GM21786 (cell line): ENCODE data around the gene FAM237B.

Source experiments
- ATAC-seq: cut with Tn5 transposase; IDR thresholded peaks from one replicate; pipeline ENCODE4 v1.9.1; 2021; ENCODE audit not compliant: unreplicated experiment

Gene FAM237B

DNA sequence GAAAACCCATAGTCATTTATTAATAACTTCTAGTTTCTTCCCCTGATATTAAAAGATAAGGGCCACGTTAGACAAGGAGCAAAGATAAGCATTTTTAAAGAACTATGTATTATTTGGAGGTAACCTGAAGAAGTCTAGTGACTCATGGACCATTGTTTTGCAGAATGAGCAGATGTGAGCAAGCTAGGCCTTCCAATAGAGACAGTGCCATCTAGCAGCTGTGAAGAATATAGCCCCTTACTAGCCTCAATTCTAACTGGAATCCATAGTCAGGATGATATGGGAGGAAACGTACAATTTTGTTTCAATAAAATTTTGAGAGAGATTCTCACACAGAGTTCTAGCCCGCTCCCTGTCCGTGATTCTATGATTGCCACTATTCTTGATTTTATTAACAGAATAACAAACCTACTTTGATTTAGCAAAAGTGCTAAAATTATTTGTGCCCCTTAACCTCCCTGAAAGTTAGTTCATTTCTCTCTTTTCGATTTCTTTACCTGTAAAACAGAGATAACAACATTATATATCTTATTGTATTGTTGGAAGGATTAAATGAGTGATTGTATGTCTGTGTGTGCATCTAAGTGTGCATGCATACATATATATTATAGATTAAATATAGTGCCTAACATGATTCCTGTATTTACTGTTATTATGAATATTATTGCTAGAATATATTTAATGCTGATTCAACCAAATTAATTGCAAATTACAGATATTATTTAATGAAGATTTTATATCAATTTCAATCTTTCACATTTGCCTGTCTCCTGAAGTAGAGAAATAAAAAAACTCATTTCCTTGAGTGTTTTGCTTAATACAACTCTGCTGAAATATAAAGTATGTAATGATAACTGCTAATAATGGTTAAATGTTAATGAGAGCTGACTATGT, 22.7 kb downstream of the FAM237B start:
- peak; percentile 98 for ATAC-seq

DNA sequence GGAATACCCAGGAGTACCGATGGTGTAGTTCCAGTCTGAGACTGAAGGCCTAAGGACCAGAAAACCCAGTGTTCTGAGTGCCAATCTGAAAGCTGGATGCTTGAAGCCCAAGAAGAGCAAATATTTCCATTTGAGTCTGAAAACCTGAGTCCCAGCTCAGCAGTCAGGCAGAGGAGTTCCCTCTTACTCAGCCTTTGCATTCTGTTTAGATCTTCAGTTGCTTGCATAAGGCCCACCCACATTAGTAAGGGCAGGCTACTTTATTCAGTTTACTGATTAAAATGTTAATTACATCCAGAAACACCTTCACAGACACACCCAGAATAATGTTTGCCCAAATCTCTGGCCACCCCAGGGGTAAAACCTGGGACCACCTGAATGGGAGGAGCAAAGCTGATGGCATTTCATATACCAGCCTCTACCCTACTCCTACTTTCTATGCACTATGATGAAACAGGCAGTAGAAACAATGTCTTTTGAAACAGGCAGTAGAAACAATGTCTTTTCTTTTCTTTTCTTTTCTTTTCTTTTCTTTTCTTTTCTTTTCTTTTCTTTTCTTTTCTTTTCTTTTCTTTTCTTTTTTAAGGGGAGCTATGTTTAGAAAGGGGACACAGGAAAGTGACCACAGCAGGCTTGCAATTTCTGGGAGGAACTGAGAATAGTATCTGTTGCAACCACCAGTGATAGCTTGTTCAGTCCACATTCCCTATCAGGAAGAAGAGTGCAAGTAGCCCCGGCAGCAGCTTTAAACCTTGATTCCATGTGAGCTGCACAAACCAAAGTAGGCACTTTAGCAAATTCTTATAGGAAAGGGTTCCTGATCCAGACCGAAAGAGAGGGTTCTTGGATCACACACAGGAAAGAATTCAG, 30.6 kb downstream of the FAM237B start:
- ATAC-seq: no peak

DNA sequence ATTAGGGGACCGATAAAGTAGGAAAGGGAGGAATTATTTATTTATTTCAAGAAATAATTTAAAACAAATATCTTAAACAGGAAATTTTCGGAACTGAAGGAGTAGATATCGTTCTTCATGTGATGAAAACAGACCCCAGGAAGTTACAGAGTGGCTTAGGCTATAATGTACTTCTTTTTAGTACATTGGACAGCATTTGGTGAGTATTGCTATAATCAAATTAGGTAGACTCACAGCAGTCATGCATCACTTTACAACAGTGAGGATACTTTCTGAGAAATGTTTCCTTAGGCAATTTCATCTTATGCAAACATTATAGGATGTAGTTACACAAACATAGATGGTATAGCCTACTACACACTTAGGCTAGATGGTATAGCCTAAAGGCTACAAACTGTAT, 33.0 kb downstream of the FAM237B start:
- no peak for ATAC-seq

DNA sequence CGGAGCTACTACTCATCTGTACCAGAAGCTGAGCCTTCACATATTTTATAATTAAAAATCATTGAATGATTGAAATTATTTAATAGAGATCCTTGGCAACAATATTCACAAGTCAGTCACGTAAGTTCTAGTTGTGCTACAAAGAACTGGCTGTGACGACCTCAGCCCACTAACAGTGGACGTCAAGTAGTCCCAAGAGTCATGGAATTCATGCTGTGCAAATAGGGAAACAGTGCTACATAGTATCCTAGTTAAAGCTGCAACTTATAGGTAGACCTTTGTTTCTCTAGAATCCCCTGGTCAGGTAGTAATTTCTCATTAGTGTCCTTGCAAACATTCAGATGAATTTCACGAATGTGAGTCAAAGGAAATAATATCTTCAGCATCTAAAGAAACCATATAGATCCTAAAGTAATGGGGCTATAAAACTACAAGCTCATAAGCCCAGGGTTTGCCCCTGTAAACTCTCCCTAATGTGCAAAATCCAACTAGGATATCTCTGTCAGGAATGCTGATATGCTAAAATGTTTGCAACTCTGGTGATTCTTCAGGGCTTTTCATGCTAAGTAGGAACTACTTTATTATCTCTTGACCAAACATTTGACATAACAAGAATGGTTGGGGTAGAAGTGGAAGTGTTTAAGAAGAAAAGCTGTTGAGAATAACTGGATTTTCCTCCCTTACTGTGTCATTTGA, 44.9 kb downstream of the FAM237B start:
- no peak for ATAC-seq

DNA sequence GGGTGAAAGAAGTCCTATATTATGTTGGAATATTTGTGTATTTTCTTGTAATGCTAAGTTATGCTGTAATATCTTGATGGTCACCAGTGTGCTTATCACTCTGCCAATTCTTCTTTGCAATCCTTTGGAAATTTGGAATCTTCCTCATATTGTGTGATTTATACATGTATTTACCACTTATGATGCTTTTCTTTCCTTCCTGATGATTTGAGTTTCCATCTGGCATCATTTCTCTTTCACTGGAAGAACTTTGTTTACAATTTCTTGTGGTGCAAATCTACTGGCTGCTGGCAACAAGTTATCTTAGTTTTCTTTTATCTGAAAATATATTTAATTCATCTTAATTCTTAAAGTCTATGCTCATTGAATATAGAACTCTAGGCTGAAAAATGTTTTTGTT, 46.9 kb downstream of the FAM237B start:
- no peak for ATAC-seq

DNA sequence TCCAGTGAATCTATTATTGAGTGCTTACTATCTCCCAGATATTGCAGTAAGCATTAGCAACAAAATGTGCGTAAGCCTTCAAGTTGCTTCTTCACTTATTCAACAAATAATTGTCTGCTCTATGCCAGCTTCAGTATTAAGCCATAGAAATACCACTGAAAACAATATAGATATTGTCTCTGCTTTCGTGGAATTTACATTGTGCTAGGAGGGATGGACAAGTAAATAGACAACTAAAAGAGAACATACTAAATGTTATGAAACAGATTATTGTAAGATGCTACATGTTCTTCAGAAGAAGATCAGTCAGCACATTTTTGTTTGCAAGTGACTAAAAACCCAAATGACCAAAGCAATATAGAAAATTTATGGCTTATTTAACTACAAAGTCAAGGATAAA, 48.9 kb downstream of the FAM237B start:
- ATAC-seq: no peak

DNA sequence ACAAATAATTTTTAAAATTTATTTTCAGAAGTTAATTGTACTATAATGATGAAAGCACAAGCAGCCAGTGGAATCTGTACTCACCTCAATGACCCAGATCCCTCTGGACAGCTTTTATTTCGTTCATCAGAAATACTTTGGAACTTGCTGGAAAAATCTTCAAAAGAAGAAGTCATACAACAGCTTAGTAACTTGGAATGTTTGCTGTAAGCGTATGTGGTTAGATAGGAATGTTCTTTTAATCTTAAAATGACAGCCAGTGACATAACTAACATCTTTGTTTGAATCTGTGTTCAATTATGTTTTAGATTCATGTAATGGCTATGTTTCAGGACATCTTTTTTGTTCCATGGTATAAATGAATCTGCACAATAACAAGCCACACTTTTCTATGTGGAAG, 49.4 kb downstream of the FAM237B start:
- ATAC-seq: no peak

DNA sequence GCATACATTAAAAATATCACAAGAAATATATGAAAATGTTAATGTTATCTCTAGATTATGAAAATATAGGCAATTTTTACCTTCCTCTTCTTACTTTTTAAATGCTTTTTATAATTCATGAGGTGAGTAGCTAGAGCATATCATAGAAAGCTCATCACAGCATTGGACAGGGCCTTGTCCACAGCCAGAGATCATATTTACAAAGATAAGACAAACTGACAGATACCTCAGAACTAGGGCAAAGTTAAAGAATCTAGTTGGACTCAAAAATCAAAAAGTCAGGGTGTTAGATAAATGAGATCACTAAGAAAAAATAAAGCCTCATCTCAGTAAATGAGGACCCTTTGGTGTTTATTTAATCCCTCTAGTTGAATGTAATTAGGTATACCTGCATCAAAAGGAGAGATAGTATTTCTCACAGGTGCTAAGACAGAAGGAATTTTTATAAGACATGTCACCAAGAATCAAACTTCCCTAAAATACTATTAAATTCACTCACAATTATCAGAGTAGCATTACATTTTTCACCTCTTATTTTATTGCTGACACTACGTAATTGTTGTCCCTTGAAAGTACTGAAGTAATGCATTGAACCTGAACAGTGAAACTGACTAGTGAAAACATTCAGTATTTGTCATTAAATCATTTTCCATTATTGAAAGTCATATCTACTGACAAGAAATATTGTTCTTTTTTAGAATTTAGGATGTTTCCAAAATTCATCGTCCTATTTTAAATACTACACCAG, 50.5 kb downstream of the FAM237B start:
- no peak for ATAC-seq

DNA sequence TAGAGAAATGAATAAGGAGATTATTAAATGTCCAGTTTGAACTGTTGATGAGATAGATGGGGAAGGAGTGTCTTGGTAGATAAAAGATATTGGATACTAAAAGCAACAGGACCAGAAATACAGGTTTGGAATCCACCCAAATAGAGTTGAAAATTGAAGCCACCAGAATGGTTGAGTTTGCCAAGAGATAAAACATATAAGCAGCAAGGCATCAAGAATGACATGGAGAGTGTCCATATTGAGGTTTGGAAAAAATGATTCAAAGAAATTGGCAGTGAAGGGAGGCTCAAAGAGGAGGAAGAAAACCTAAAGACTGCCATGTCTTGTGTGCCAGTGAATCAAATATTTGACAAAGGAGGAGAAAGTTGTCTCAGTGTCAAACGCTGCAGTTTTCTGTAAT, 51.9 kb downstream of the FAM237B start:
- no peak for ATAC-seq

DNA sequence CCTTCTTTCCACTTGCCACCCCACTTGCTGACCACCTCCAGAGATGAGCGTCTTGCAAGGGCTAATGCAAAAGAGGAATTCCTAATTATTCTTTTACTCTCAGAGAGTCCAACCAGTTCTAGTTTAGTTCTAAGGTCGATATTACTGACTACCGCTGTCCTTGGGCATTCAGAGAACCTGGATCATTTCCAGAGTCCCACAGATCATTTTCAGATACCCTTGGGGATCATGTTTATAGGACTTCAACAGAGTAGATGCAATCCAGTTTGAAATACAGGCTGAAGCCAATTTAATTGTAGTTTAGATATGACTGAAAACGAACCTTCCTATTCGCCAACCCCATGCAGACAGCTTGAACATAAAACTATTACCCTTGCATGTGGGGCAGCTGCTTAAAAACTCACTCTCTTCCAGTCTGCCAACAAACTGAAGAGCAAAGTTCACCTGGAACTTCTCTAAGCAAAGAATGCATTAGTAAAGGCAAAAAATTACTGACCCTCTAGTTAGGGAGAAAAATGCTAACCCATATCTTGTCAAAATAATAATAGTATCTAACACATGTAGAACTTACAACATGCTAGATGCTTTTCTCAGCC, 53.7 kb downstream of the FAM237B start:
- ATAC-seq: no peak

DNA sequence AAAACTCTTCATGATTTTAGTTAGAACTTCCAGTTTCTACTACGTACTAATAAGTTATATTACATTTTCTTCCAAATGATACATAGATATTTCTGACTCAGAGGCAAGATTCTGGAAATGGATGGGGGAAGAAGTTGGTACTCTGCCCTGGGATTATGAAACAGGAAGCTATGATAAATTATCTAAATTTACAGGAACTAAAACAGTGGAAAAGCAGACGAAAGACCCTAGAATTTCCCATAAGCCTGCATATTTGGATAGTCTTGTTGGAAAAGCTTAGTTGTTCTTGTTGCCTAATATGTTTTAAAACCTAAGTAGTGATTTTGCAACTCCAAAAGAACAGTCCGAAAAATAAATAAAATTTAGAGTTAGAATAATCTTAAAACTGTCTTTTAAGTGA, 54.3 kb downstream of the FAM237B start:
- ATAC-seq: no peak
